SH-SY5Y (cell line): ENCODE results near the gene PTRH1.

Experiments
- GATA2 ChIP-seq: IDR thresholded peaks from 2 replicates; pipeline ENCODE4 v1.6.1; 2011; ENCODE audit warnings: mild to moderate bottlenecking, low read depth, low read length
- GATA3 ChIP-seq: IDR thresholded peaks from 2 replicates; pipeline ENCODE4 v1.6.1; 2011; ENCODE audit warnings: low read depth, mild to moderate bottlenecking, low read length, moderate library complexity

DNA sequence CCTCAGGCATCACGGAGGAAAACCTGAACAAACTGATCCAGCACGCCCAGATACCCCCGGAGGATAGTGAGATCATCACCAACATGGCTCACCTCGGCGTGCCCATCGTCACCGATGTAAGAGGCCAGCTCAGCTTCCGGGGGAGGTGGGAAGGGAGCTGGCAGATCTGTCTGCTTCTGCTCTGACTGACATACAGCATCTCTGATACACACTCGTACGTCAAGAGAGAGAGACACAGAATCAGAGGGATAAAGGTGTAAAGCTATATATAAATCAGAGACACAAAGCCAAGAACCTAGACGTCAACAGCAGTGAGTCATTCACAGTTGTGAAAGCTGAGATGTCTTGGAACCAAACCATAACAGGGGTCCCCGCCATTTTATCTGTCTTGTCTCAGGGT lies 38.8 kb downstream of the PTRH1 start:
- no peak for TF ChIP-seq GATA3
- TF ChIP-seq GATA2, result no peak
